Measurements from ENCODE around the gene THRB.

THRB gene

GRCh38 chr3:24447836-24448235, 46.8 kb downstream of the THRB start:
- DNase-seq (ENCODE audit: extremely low read depth, insufficient read length), result no peak
- Histone ChIP-seq H3K27me3 (replicated peaks; ENCODE audit: control insufficient read depth, insufficient read depth, low read length) (no peaks in the 10 kb centered on the region), H3K36me3 (ENCODE audit: control insufficient read depth, insufficient read depth, low read length) (no peaks in the 10 kb centered on the region), H3K4me3 (replicated peaks; ENCODE audit: low read depth, low read length) (no peak overlapping the region)
- TF ChIP-seq, protein P1, sequence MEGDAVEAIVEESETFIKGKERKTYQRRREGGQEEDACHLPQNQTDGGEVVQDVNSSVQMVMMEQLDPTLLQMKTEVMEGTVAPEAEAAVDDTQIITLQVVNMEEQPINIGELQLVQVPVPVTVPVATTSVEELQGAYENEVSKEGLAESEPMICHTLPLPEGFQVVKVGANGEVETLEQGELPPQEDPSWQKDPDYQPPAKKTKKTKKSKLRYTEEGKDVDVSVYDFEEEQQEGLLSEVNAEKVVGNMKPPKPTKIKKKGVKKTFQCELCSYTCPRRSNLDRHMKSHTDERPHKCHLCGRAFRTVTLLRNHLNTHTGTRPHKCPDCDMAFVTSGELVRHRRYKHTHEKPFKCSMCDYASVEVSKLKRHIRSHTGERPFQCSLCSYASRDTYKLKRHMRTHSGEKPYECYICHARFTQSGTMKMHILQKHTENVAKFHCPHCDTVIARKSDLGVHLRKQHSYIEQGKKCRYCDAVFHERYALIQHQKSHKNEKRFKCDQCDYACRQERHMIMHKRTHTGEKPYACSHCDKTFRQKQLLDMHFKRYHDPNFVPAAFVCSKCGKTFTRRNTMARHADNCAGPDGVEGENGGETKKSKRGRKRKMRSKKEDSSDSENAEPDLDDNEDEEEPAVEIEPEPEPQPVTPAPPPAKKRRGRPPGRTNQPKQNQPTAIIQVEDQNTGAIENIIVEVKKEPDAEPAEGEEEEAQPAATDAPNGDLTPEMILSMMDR (IDR thresholded peaks at IDR 0.05; ENCODE audit: insufficient read depth, low read length, poor library complexity, severe bottlenecking), result no peak

DNA sequence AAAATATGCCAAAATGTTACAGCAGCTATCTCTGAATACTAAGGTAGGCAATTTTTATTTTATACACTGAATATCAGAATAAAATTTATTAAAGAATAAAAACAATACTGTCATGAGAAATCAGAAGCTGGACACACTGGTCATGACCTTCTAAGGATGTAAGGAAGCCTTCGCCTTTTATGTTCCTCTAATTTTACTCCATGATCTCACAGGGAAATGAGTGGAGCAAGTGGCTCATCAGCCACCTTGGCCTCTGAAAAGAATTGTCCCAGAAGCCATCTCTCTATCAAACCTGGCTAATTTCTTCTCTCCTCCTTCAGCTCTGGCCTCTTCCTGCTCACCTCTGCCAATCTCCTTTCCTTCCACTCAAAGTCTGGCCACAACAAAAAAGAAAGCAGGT, 48.6 kb downstream of the THRB start:
- no peaks in the 10 kb centered on the region for H3K36me3 ChIP-seq (ENCODE audit: control insufficient read depth, insufficient read depth, low read length)
- TF ChIP-seq, protein P1 (IDR thresholded peaks at IDR 0.05; ENCODE audit: insufficient read depth, low read length, poor library complexity, severe bottlenecking), result no peak
- no peak for DNase-seq (ENCODE audit: extremely low read depth, insufficient read length)

DNA sequence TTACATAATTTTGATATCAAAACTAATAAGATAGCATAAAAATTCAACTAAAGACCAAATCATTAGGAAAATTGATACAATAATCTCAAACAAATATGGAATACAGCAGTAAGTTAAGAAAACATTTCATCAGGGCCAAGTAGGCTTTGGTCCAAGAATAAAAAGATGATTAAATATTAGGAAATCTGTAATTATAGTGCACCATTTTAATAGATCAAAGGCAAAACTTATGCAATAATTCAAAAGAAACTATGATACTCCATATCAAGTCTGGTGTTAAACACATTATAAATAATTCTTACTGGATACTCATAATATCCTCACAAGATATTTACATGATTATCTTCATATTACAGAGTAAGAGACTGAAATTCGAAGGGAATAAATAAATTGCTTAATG, 51.2 kb downstream of the THRB start:
- TF ChIP-seq, protein P1 (IDR thresholded peaks at IDR 0.05; ENCODE audit: insufficient read depth, low read length, poor library complexity, severe bottlenecking), result no peak
- no peak overlapping the region for H3K4me3 ChIP-seq (replicated peaks; ENCODE audit: low read depth, low read length)
- no peaks in the 10 kb centered on the region for H3K27me3 ChIP-seq (replicated peaks; ENCODE audit: control insufficient read depth, insufficient read depth, low read length)
- no peak for DNase-seq (ENCODE audit: extremely low read depth, insufficient read length)
- H3K36me3 ChIP-seq (ENCODE audit: control insufficient read depth, insufficient read depth, low read length), result no peaks in the 10 kb centered on the region

More for the DNA sequence above, 48.6 kb downstream of the THRB start:
- Histone ChIP-seq H3K4me3 (replicated peaks; ENCODE audit: low read depth, low read length) (no peak overlapping the region), H3K27me3 (replicated peaks; ENCODE audit: control insufficient read depth, insufficient read depth, low read length) (no peaks in the 10 kb centered on the region)

GRCh38 chr3:24440760-24441464, 53.7 kb downstream of the THRB start:
- Histone ChIP-seq H3K27me3 (replicated peaks; ENCODE audit: control insufficient read depth, insufficient read depth, low read length) (no peaks in the 10 kb centered on the region), H3K4me3 (replicated peaks; ENCODE audit: low read depth, low read length) (no peak overlapping the region), H3K36me3 (ENCODE audit: control insufficient read depth, insufficient read depth, low read length) (no peaks in the 10 kb centered on the region)
- TF ChIP-seq, protein P1 (IDR thresholded peaks at IDR 0.05; ENCODE audit: insufficient read depth, low read length, poor library complexity, severe bottlenecking), result no peak
- no peak for DNase-seq (ENCODE audit: extremely low read depth, insufficient read length)

DNA sequence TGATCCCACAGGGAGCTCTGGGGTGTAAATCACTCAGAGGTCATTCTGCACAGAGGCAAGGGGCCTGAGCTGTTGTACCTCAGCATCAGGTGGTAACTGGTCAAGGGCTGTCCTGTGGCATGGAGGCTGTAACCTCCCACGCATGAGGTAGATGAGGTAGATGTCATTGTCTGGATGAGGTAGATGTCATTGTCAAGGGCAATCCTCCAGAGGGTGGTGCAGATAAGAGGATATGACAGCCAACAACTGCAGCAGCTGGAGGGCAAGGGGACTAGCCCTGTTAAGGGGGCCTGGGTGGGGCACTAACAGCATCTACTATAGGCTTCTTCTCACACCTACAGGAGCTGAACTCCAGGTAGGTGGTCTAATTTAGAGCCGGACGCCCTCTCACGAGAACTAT, 55.6 kb downstream of the THRB start:
- DNase-seq (ENCODE audit: extremely low read depth, insufficient read length), result no peak
- TF ChIP-seq, protein P1 (IDR thresholded peaks at IDR 0.05; ENCODE audit: insufficient read depth, low read length, poor library complexity, severe bottlenecking), result no peak

GRCh38 chr3:24437326-24437725, 57.3 kb downstream of the THRB start:
- TF ChIP-seq, protein P1 (IDR thresholded peaks at IDR 0.05; ENCODE audit: insufficient read depth, low read length, poor library complexity, severe bottlenecking), result no peak
- Histone ChIP-seq H3K36me3 (ENCODE audit: control insufficient read depth, insufficient read depth, low read length) (no peaks in the 10 kb centered on the region), H3K4me3 (replicated peaks; ENCODE audit: low read depth, low read length) (no peak overlapping the region), H3K27me3 (replicated peaks; ENCODE audit: control insufficient read depth, insufficient read depth, low read length) (no peaks in the 10 kb centered on the region)
- DNase-seq (ENCODE audit: extremely low read depth, insufficient read length), result no peak

More for the DNA sequence above, 55.6 kb downstream of the THRB start:
- Histone ChIP-seq H3K4me3 (replicated peaks; ENCODE audit: low read depth, low read length) (no peak overlapping the region), H3K27me3 (replicated peaks; ENCODE audit: control insufficient read depth, insufficient read depth, low read length) (no peaks in the 10 kb centered on the region), H3K36me3 (ENCODE audit: control insufficient read depth, insufficient read depth, low read length) (no peaks in the 10 kb centered on the region)

Data from GM06990 (cell line).